Naive B cell (primary cell): ENCODE measurements around the gene RAB7B. TPM values are rescaled to one million over a fixed set of nuclear protein-coding genes. Genes with fewer than 3 reads are reported as not detected.

Experiments
- ATAC-seq, 2 donors: fragments of 150-1000 bp; cut with Tn5 transposase; 2 replicates each; pipeline ENCODE4 v1.10.0; 2021; ENCODE audit warnings: low read depth in 2 of 2, mild to moderate bottlenecking in 2 of 2, moderate library complexity in 2 of 2
- DNase-seq: peaks from one replicate; pipeline ENCODE4 v3.0.0; 2022
- H3K27ac Mint-ChIP-seq, 6 donors: one replicate each; pipeline ENCODE4 v1.8.0; 2020 to 2022; ENCODE audit warnings: mild to moderate bottlenecking in 6 of 6, mixed read lengths in 6 of 6, moderate library complexity in 5 of 6, inconsistent platforms in 2 of 6
- H3K27me3 Mint-ChIP-seq, 3 donors: one replicate each; pipeline ENCODE4 v1.8.0; 2021 to 2022; ENCODE audit warnings: mixed read lengths in 3 of 3, mild to moderate bottlenecking in 1 of 3
- H3K36me3 Mint-ChIP-seq, 2 donors: one replicate each; pipeline ENCODE4 v1.8.0; 2020 to 2022; ENCODE audit warnings: mixed read lengths in 2 of 2, inconsistent platforms in 1 of 2, mild to moderate bottlenecking in 1 of 2
- H3K4me1 Mint-ChIP-seq, 3 donors: one replicate each; pipeline ENCODE4 v1.8.0; 2020 to 2022; ENCODE audit warnings: mixed read lengths in 3 of 3, inconsistent platforms in 1 of 3, mild to moderate bottlenecking in 1 of 3, moderate library complexity in 1 of 3
- H3K4me3 Mint-ChIP-seq, 8 donors: one replicate each; pipeline ENCODE4 v1.8.0; 2020 to 2022; ENCODE audit warnings: mild to moderate bottlenecking in 8 of 8, mixed read lengths in 8 of 8, moderate library complexity in 8 of 8, inconsistent platforms in 2 of 8
- H3K9me3 Mint-ChIP-seq, 7 donors: one replicate each; pipeline ENCODE4 v1.8.0; 2020 to 2022; ENCODE audit warnings: mixed read lengths in 7 of 7, mild to moderate bottlenecking in 5 of 7, inconsistent platforms in 2 of 7, moderate library complexity in 1 of 7
- polyA plus RNA-seq, 6 donors: library from polyadenylated mRNA; unstranded; fragments of 300-500 nt; fragmentation: Illumina TruSeq; gene quantifications; one replicate each; pipeline ENCODE4 v1.2.3, GENCODE V29; 2021; ENCODE audit warnings: low read depth in 6 of 6

RAB7B gene
- polyA plus RNA-seq, 6 donors from 2014 or later: not detected

DNA sequence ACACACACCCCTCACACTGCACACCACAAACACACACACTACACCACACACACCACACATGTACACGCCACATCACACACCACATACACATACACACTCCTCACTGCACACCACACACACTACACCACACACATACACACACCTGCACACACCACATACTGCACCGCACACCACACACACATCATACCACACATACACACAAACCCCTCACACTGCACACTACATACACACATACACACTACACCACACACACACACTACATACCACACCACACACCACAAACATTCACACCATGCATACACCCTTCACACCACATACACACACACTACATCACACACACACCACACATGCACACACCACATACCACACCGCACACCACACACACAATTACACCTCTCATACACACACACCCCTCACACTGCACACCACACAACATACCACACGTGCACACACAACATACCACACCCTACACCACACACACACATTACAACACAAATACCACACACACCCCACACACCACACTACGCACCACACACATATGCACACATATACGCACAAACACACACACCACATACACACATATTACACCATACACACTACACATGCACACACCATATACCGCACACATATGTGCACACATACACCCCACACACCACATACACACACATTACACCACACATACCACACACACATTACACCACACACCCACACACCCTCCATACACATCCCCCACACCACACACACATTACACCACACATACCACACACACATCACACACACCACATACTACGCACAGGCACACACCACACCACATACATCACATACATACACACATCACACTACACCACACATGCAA is 29.6 kb downstream of the RAB7B start:
- H3K9me3 Mint-ChIP-seq: peaks cover 0 to 2% (median 0%) of the 10 kb centered on the region in 7 donors

DNA sequence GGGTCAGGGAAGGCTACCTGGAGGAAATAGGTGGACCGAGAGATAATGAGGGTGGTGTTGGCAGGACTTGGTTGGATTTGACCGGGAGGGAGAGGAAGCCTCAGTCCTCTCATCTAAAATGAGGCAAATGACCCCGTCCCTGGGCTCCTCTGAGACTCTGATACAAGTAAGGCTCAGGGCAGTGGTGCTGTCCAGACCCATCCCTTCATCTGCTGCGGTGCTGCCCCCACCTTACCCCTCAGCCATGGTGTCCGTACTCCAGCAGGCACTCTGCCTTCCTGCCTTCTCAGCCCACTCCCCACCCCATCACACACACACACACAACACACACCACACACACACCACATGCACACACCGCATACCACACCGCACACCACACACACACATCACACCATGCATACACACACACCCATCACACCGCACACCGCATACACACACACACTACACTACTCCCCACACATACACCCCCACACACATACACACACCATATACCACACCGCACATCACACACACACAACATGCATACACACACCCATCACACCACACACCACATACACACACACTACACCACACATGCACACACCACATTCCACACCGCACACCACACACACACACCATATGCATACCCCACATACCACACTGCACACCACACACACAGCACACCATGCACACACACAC is 30.6 kb downstream of the RAB7B start:
- Mint-ChIP-seq H3K27ac (peak overlapping the region in 1 of 6 donors; percentile 31), H3K4me1 (peaks cover 0 to 26% (median 0%) of the 10 kb centered on the region in 3 donors), H3K36me3 (no peaks in the 10 kb centered on the region), H3K9me3 (peaks cover 0 to 2% (median 0%) of the 10 kb centered on the region in 7 donors), H3K4me3 (no peak overlapping the region), H3K27me3 (no peaks in the 10 kb centered on the region)
- no peak for DNase-seq
- ATAC-seq: no peak

More for the DNA sequence above, 29.6 kb downstream of the RAB7B start:
- H3K27me3 Mint-ChIP-seq: no peaks in the 10 kb centered on the region
- no peak overlapping the region for H3K4me3 Mint-ChIP-seq
- peak overlapping the region in 1 of 6 donors; percentile 4 for H3K27ac Mint-ChIP-seq
- no peak for ATAC-seq
- H3K4me1 Mint-ChIP-seq: peaks cover 0 to 26% (median 0%) of the 10 kb centered on the region in 3 donors
- no peaks in the 10 kb centered on the region for H3K36me3 Mint-ChIP-seq
- no peak for DNase-seq

GRCh38 chr1:205972081-205972480 is 31.1 kb downstream of the RAB7B start:
- peaks cover 0 to 2% (median 0%) of the 10 kb centered on the region in 7 donors for H3K9me3 Mint-ChIP-seq
- H3K36me3 Mint-ChIP-seq: no peaks in the 10 kb centered on the region
- peaks cover 0 to 26% (median 0%) of the 10 kb centered on the region in 3 donors for H3K4me1 Mint-ChIP-seq
- no peak overlapping the region for H3K4me3 Mint-ChIP-seq
- no peaks in the 10 kb centered on the region for H3K27me3 Mint-ChIP-seq
- no peak overlapping the region for H3K27ac Mint-ChIP-seq
- no peak for DNase-seq
- ATAC-seq: no peak

- DNase-seq: no peak
- H3K36me3 Mint-ChIP-seq: no peaks in the 10 kb centered on the region
- H3K27ac Mint-ChIP-seq: peak overlapping the region in 1 of 6 donors; percentile 34
- peaks cover 0 to 26% (median 0%) of the 10 kb centered on the region in 3 donors for H3K4me1 Mint-ChIP-seq
- H3K4me3 Mint-ChIP-seq: no peak overlapping the region
- peaks cover 0 to 2% (median 0%) of the 10 kb centered on the region in 7 donors for H3K9me3 Mint-ChIP-seq
- H3K27me3 Mint-ChIP-seq: no peaks in the 10 kb centered on the region
- ATAC-seq: no peak
Observed at GRCh38 chr1:205971082-205971481, 32.1 kb downstream of the RAB7B start.

GRCh38 chr1:205970486-205970885 is 32.7 kb downstream of the RAB7B start:
- H3K9me3 Mint-ChIP-seq: peaks cover 0 to 2% (median 0%) of the 10 kb centered on the region in 7 donors
- no peak for DNase-seq
- no peaks in the 10 kb centered on the region for H3K27me3 Mint-ChIP-seq
- ATAC-seq: no peak
- H3K36me3 Mint-ChIP-seq: no peaks in the 10 kb centered on the region
- H3K4me3 Mint-ChIP-seq: no peak overlapping the region
- peak overlapping the region in 2 of 6 donors; percentile 41 to 55 for H3K27ac Mint-ChIP-seq
- H3K4me1 Mint-ChIP-seq: peaks cover 0 to 26% (median 0%) of the 10 kb centered on the region in 3 donors

- no peak overlapping the region for H3K27ac Mint-ChIP-seq
- no peaks in the 10 kb centered on the region for H3K27me3 Mint-ChIP-seq
- peaks cover 0 to 16% (median 0%) of the 10 kb centered on the region in 3 donors for H3K4me1 Mint-ChIP-seq
- H3K36me3 Mint-ChIP-seq: no peaks in the 10 kb centered on the region
- DNase-seq (no peak), ATAC-seq (no peak)
- H3K4me3 Mint-ChIP-seq: no peak overlapping the region
- peaks cover 0 to 2% (median 0%) of the 10 kb centered on the region in 7 donors for H3K9me3 Mint-ChIP-seq
Observed at GRCh38 chr1:205969229-205969628, 34.0 kb downstream of the RAB7B start.

DNA sequence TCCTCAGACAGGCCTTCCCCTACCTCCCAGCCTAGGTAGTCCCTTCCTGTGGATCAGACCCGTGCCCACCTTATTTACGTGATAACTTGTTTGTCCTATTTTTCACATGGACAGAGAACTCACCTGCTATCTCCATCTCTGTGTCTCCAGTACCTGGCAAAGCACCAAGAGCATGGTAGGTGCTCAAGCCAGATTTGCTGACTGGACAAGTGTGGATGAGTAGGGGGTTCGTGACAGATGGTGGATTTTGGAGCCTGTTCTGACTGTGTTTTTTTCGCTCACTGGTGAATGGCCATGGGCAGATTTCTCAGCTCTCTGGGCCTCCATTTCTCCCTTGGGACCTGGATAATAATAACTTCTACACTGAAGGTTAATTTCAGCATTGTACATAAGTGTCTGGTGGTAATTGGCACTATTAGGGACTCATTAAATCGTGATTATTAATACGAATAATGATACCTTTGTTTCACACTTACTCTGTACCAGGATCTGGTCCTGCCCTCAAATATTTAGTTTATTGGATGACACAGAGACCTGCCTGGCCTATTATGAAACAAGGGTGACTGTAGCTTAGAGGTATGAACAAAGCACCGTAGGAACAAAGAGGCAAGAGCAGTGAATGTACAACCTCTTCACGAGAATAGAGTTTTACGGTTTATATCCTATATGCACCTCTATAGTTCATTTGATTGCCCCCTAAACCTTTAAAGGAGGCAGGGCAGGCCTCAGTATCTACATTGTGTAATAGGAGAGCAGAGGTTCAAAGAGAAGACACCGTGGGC is 35.5 kb downstream of the RAB7B start:
- no peak overlapping the region for H3K4me3 Mint-ChIP-seq
- DNase-seq (no peak), ATAC-seq (no peak)
- no peak overlapping the region for H3K27ac Mint-ChIP-seq
- peaks cover 0 to 1% (median 0%) of the 10 kb centered on the region in 3 donors for H3K4me1 Mint-ChIP-seq
- H3K27me3 Mint-ChIP-seq: no peaks in the 10 kb centered on the region
- no peaks in the 10 kb centered on the region for H3K9me3 Mint-ChIP-seq
- no peaks in the 10 kb centered on the region for H3K36me3 Mint-ChIP-seq

GRCh38 chr1:205965036-205965884 is 37.9 kb downstream of the RAB7B start:
- DNase-seq (no peak), ATAC-seq (no peak)
- no peaks in the 10 kb centered on the region for H3K9me3 Mint-ChIP-seq
- H3K27ac Mint-ChIP-seq: no peak overlapping the region
- peaks cover 0 to 14% (median 5%) of the 10 kb centered on the region in 3 donors for H3K27me3 Mint-ChIP-seq
- no peaks in the 10 kb centered on the region for H3K36me3 Mint-ChIP-seq
- H3K4me1 Mint-ChIP-seq: peaks cover 0 to 4% (median 0%) of the 10 kb centered on the region in 3 donors
- no peak overlapping the region for H3K4me3 Mint-ChIP-seq

GRCh38 chr1:205963352-205964155 is 39.6 kb downstream of the RAB7B start:
- H3K27ac Mint-ChIP-seq: peak overlapping the region in 1 of 6 donors; percentile 12
- peaks cover 0 to 15% (median 8%) of the 10 kb centered on the region in 3 donors for H3K27me3 Mint-ChIP-seq
- H3K4me1 Mint-ChIP-seq: peaks cover 0 to 5% (median 0%) of the 10 kb centered on the region in 3 donors
- ATAC-seq (no peak), DNase-seq (no peak)
- H3K9me3 Mint-ChIP-seq: no peaks in the 10 kb centered on the region
- no peak overlapping the region for H3K4me3 Mint-ChIP-seq
- H3K36me3 Mint-ChIP-seq: no peaks in the 10 kb centered on the region

DNA sequence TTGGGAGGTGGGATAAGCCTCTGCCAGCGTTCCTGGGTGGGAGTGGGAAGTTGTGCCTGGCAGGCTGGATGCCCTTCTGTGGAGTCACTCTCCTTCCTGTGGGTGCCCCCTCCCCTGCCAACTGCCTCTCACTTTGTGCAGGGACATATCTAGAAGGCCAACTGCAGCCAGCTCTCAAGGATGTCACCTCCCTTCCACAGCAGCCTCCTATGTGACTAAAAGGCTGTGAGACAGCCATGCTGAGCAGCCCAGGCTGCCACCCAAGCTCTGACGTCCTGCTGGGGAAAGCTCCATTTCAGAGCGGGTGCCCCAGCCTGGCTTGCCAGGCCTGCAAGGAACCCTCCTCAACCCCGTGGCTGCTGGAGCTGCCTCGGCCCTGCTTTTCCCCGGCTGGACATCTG is 40.4 kb downstream of the RAB7B start:
- Mint-ChIP-seq H3K27ac (no peak overlapping the region), H3K27me3 (peaks cover 0 to 15% (median 8%) of the 10 kb centered on the region in 3 donors), H3K4me1 (peaks cover 0 to 5% (median 0%) of the 10 kb centered on the region in 3 donors), H3K4me3 (no peak overlapping the region), H3K9me3 (no peaks in the 10 kb centered on the region), H3K36me3 (no peaks in the 10 kb centered on the region)
- ATAC-seq (no peak), DNase-seq (no peak)

DNA sequence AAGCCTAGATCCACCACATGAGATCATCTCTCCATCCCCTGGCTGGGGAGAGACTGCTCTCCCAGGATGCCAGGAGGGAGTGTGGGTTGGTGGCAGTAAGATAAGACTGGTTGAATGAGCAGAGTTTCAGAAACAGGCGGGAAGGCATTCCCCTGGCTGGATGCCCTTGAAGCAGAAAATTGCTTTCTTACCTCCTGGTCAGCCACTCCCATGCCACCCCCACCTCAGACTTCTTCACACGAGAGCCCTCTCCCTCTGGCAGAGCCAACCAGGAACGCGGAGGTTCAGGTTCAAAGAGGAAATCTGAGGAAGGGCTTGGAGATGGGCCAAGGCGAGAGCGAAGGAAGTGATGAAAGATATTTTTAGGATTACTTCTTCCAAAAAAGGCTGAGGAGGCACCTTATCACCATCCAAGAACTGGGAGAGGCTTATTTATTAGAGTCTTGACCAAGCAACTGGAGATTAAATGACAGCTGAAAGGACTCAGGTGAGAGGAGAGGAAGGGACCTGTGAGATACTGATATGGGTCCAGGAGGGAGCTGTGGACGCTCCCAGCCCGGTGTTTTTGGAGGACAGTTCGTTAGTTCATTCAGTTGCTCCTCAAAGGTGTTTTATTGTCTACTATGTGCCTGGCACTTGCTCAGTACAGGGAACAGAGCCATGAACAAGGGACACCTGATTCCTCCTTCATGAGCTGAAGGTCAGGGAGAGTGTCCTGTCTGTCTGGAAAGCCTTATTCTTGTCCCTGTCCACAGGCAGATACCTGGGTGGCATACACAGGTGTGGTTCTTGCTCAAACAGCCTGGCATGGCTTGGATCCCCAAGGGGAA is 41.0 kb downstream of the RAB7B start:
- Mint-ChIP-seq H3K27ac (no peak overlapping the region), H3K36me3 (no peaks in the 10 kb centered on the region), H3K27me3 (peaks cover 0 to 15% (median 8%) of the 10 kb centered on the region in 3 donors), H3K4me1 (peaks cover 0 to 5% (median 0%) of the 10 kb centered on the region in 3 donors), H3K4me3 (peak overlapping the region in 1 of 8 donors; percentile 59), H3K9me3 (no peaks in the 10 kb centered on the region)
- no peak for ATAC-seq
- DNase-seq: no peak
